HG03558 (cell line): ENCODE measurements around the gene C2CD3.

Experiments used
- ATAC-seq: cut with Tn5 transposase; IDR thresholded peaks from one replicate; pipeline ENCODE4 v1.9.1; 2021; ENCODE audit warnings: moderate number of reproducible peaks; ENCODE audit not compliant: unreplicated experiment; ENCODE audit errors: extremely low read depth

The C2CD3 gene

DNA sequence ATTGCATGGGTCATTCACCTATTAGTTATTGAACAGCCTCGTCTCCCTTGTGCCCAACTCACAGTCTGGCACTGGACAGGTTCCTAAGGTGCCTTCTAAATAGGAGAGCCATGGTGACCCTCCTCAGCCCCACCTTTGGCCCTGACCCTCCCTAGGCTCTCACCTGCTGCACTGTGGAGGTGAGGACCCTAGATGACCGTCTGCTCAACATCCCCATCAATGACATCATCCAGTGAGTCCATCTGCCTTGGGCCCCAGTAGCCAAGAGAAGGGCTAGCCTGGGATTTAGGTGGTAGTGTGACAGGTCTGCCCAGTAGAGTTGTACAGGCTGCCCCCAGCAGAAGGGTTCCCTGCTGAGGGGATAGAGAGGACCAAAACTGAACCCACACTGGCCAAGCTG lies 201.7 kb downstream of the C2CD3 start:
- no peak for ATAC-seq

DNA sequence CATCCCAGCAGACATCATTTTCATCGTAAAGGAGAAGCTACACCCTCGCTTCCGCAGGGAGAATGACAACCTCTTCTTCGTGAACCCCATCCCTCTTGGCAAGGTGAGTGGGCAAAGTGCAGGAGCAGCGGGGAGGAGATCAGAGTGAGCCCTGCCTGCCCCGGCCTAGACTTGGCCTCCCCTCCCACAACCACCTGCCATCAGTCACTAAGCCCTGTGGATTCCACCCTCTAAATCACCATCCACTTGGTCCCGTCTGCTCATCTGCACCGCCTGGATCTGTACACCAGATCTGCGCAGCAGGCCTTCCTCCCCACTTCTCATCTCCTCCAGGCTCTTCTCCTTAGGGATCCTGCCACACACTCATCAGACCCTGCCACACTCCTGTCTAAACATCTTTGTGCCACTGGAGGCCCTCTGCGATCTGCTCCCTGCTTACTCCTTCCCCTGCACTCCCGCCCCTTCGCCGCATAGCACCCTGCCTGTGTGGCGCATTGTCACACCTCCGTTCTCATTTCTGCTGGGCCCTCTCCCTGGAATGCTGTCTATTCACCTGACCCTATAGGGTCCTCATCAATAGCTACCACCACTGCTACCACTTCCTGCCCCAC lies 202.3 kb downstream of the C2CD3 start:
- ATAC-seq, result no peak

DNA sequence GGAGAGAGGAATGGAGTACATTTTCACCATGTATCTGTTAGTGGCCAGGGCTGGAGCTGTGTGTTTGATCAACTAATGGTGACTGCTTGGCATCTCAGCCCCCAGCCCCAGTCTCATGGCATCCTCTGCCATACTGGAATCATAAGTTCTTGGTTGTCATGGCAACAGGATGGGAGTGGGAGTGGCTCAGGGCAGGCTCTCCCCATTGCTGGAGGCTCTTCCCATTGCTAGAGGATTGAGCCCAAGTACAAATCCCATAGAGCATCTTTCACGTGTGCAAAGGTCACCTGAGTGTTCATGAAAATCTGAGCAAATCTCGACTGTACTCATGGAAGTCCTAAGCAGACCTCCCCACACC lies 205.1 kb downstream of the C2CD3 start:
- no peak for ATAC-seq

DNA sequence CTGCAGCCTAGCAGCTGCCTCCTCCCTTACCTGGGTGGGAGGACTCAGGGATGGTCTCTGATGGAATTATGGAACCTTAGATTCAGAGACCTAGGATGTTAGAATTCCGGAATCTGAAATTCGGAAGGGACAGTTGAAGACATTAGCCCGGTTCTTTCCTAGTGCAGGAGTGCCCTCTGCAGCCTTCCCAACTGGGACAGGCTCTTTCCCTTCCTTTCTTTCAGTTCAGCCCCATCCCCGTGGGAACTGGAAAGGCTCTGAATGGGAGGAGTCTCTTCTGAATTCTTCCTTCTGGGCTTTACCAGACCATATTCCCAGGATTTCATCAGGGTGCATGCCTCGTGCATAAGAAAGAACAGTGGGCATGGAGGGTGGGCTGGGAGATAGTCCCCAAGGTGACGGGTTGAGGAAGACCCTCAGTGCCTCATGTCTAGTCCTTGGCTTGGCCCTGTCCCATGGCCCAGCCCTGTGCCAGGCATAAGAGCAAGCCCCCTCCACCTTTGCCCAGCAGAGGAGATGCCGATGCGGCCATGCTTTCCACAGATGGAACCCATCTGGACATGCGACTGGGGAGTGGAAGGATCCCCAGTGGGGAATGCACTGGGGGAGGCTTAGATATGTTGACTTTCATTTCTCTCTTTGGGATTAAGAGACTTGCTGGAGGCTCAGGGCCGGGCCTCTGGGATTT lies 205.6 kb downstream of the C2CD3 start:
- no peak for ATAC-seq

DNA sequence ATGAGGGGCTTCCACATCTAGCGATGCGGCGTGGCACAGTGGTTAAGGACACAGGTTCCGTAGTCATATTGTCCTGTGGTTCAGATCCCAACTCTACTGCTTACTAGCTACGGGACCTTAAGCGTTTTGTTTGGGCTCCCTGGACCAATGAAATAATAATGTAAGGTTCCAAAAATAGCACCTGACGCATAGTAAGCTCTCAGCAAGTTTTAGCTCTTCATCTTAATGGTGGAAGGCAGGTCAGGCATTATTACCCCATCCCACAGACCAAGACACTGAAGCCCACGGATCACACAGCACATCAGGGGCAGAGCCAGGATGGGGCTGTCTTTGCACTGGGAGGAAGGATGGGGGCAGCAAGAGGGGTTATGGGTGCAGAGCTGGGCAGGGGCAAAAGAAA lies 206.9 kb downstream of the C2CD3 start:
- no peak for ATAC-seq
